Astrocyte (in vitro differentiated cells and primary cell): Measurements from ENCODE around the gene PBRM1. TPM values are rescaled to one million over a fixed set of nuclear protein-coding genes. Genes with fewer than 3 reads are reported as not detected.

ENCODE experiments used
- DNase-seq: peaks from one replicate; pipeline ENCODE4 v3.0.0-alpha.2; 2010; ENCODE audit warnings: low read depth
- FAIRE-seq: peaks from 2 replicates; lab custom pipeline; 2011; peaks lifted over from hg19 to GRCh38; lab: Jason Lieb, UNC
- H2AFZ ChIP-seq: 2 replicates; pipeline ENCODE4 v1.6.0; 2012; ENCODE audit warnings: low read depth, low read length, inconsistent platforms
- H3K27ac ChIP-seq: 2 replicates; pipeline ENCODE4 v1.5.1; 2011; ENCODE audit warnings: low read depth, low read length, inconsistent platforms
- H3K27me3 ChIP-seq: 2 replicates; pipeline ENCODE4 v1.6.0; 2011; ENCODE audit warnings: low read length, inconsistent platforms; ENCODE audit not compliant: insufficient read depth
- H3K36me3 ChIP-seq: 2 replicates; pipeline ENCODE4 v1.5.1; 2011; ENCODE audit warnings: low read length, inconsistent platforms; ENCODE audit not compliant: insufficient read depth
- H3K4me1 ChIP-seq: 2 replicates; pipeline ENCODE4 v1.5.1; 2011; ENCODE audit warnings: low read length, inconsistent platforms; ENCODE audit not compliant: insufficient read depth
- H3K4me2 ChIP-seq: 2 replicates; pipeline ENCODE4 v1.6.0; 2012; ENCODE audit warnings: low read length, inconsistent platforms
- H3K4me3 ChIP-seq: 2 replicates; pipeline ENCODE4 v1.5.1; 2011; ENCODE audit warnings: low read depth, mild to moderate bottlenecking, low read length, inconsistent platforms; ENCODE audit not compliant: insufficient read depth
- H3K79me2 ChIP-seq: 2 replicates; pipeline ENCODE4 v1.6.0; 2012; ENCODE audit warnings: mild to moderate bottlenecking, low read length, inconsistent platforms; ENCODE audit not compliant: insufficient read depth
- H3K9ac ChIP-seq: 2 replicates; pipeline ENCODE4 v1.6.0; 2012; ENCODE audit warnings: mild to moderate bottlenecking, low read length, inconsistent platforms
- H3K9me3 ChIP-seq: 2 replicates; pipeline ENCODE4 v1.5.1; 2012; ENCODE audit warnings: low read depth, mild to moderate bottlenecking, low read length, inconsistent platforms; ENCODE audit not compliant: insufficient read depth
- H4K20me1 ChIP-seq: 2 replicates; pipeline ENCODE4 v1.6.0; 2012; ENCODE audit warnings: low read length, inconsistent platforms; ENCODE audit not compliant: insufficient read depth
- H3K27ac Mint-ChIP-seq: one replicate; pipeline ENCODE4 v1.8.0; 2021; ENCODE audit warnings: mild to moderate bottlenecking, mixed read lengths; ENCODE audit not compliant: unreplicated experiment
- H3K27me3 Mint-ChIP-seq: one replicate; pipeline ENCODE4 v1.8.0; 2021; ENCODE audit warnings: low read depth, mixed read lengths; ENCODE audit not compliant: unreplicated experiment
- H3K36me3 Mint-ChIP-seq: one replicate; pipeline ENCODE4 v1.8.0; 2021; ENCODE audit warnings: low read depth, mixed read lengths; ENCODE audit not compliant: unreplicated experiment
- H3K4me1 Mint-ChIP-seq: one replicate; pipeline ENCODE4 v1.8.0; 2021; ENCODE audit warnings: low read depth, mixed read lengths; ENCODE audit not compliant: unreplicated experiment
- H3K4me3 Mint-ChIP-seq: one replicate; pipeline ENCODE4 v1.8.0; 2021; ENCODE audit warnings: mild to moderate bottlenecking, moderate library complexity, mixed read lengths; ENCODE audit not compliant: unreplicated experiment
- H3K9me3 Mint-ChIP-seq: one replicate; pipeline ENCODE4 v1.8.0; 2021; ENCODE audit warnings: mild to moderate bottlenecking, mixed read lengths; ENCODE audit not compliant: unreplicated experiment
- CTCF ChIP-seq: IDR thresholded peaks from 2 replicates; pipeline ENCODE4 v1.5.1; 2011; ENCODE audit warnings: low read depth, mild to moderate bottlenecking, inconsistent platforms, low read length, moderate library complexity; ENCODE audit not compliant: insufficient read depth
- EZH2 ChIP-seq: IDR thresholded peaks from 2 replicates; pipeline ENCODE4 v1.6.1; 2012; ENCODE audit warnings: mild to moderate bottlenecking, low read length, inconsistent platforms; ENCODE audit not compliant: insufficient read depth
- total RNA-seq: library from RNA; stranded (reverse); gene quantifications from 2 replicates; pipeline ENCODE4 v1.2.1, GENCODE V29; 2021

PBRM1 gene
- total RNA-seq, 1 donor from 2014 or later = 54.5 TPM

GRCh38 chr3:52712291-52713212 lies 26.8 kb upstream of the PBRM1 start:
- FAIRE-seq = no peak
- peaks cover 11% of the 10 kb centered on the region for H3K79me2 ChIP-seq
- no peaks in the 10 kb centered on the region for H3K27me3 ChIP-seq
- peaks cover 12% of the 10 kb centered on the region for H3K36me3 Mint-ChIP-seq
- no peak overlapping the region for H3K4me3 ChIP-seq
- no peak for DNase-seq
- H3K36me3 ChIP-seq = peaks cover 20% of the 10 kb centered on the region
- H3K9me3 Mint-ChIP-seq = no peaks in the 10 kb centered on the region
- H3K9ac ChIP-seq = no peak overlapping the region
- no peaks in the 10 kb centered on the region for H3K9me3 ChIP-seq
- no peaks in the 10 kb centered on the region for H3K27me3 Mint-ChIP-seq
- H3K27ac ChIP-seq = no peak overlapping the region
- no peak overlapping the region for H3K4me2 ChIP-seq
- peaks cover 5% of the 10 kb centered on the region for H3K4me1 ChIP-seq
- H3K4me1 Mint-ChIP-seq = peaks cover 5% of the 10 kb centered on the region
- H4K20me1 ChIP-seq = no peaks in the 10 kb centered on the region
- H3K4me3 Mint-ChIP-seq = no peak overlapping the region
- H3K27ac Mint-ChIP-seq = no peak overlapping the region
- TF ChIP-seq EZH2 = no peak
- no peak for TF ChIP-seq CTCF
- H2AFZ ChIP-seq = no peak overlapping the region

- no peak for FAIRE-seq
- H3K27me3 Mint-ChIP-seq = no peaks in the 10 kb centered on the region
Measured at GRCh38 chr3:52710512-52710911, 24.8 kb upstream of the PBRM1 start.

More at GRCh38 chr3:52710512-52710911, 24.8 kb upstream of the PBRM1 start:
- Histone ChIP-seq H3K9ac (no peak overlapping the region), H3K4me3 (no peak overlapping the region), H4K20me1 (peaks cover 2% of the 10 kb centered on the region), H3K27me3 (no peaks in the 10 kb centered on the region), H2AFZ (no peak overlapping the region), H3K36me3 (peaks cover 20% of the 10 kb centered on the region), H3K27ac (no peak overlapping the region), H3K9me3 (no peaks in the 10 kb centered on the region), H3K79me2 (peaks cover 29% of the 10 kb centered on the region), H3K4me2 (no peak overlapping the region), H3K4me1 (peaks cover 14% of the 10 kb centered on the region)
- Mint-ChIP-seq H3K36me3 (peaks cover 7% of the 10 kb centered on the region), H3K9me3 (no peaks in the 10 kb centered on the region), H3K4me1 (peaks cover 8% of the 10 kb centered on the region), H3K27ac (no peak overlapping the region), H3K4me3 (no peak overlapping the region)
- no peak for DNase-seq
- no peak for TF ChIP-seq EZH2
- no peak for TF ChIP-seq CTCF
